ENCODE measurements around the gene FSTL4.

GRCh38 chr5:133341296-133341695 lies 271.0 kb downstream of the FSTL4 start:
- TF ChIP-seq, protein P1, sequence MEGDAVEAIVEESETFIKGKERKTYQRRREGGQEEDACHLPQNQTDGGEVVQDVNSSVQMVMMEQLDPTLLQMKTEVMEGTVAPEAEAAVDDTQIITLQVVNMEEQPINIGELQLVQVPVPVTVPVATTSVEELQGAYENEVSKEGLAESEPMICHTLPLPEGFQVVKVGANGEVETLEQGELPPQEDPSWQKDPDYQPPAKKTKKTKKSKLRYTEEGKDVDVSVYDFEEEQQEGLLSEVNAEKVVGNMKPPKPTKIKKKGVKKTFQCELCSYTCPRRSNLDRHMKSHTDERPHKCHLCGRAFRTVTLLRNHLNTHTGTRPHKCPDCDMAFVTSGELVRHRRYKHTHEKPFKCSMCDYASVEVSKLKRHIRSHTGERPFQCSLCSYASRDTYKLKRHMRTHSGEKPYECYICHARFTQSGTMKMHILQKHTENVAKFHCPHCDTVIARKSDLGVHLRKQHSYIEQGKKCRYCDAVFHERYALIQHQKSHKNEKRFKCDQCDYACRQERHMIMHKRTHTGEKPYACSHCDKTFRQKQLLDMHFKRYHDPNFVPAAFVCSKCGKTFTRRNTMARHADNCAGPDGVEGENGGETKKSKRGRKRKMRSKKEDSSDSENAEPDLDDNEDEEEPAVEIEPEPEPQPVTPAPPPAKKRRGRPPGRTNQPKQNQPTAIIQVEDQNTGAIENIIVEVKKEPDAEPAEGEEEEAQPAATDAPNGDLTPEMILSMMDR (IDR thresholded peaks at IDR 0.05) = no peak
- no peak for TF ChIP-seq POLR2AphosphoS5 (IDR thresholded peaks at IDR 0.05)

All from prostate gland (tissue), 2 donors.